COLO829 (cell line): ENCODE results near the gene RASA3.

Experiments used
- DNase-seq: peaks from one replicate; pipeline ENCODE4 v3.0.0; 2012; ENCODE audit warnings: low spot score

The RASA3 gene

GRCh38 chr13:114050536-114051450 is 81.6 kb downstream of the RASA3 start:
- no peak for DNase-seq

DNA sequence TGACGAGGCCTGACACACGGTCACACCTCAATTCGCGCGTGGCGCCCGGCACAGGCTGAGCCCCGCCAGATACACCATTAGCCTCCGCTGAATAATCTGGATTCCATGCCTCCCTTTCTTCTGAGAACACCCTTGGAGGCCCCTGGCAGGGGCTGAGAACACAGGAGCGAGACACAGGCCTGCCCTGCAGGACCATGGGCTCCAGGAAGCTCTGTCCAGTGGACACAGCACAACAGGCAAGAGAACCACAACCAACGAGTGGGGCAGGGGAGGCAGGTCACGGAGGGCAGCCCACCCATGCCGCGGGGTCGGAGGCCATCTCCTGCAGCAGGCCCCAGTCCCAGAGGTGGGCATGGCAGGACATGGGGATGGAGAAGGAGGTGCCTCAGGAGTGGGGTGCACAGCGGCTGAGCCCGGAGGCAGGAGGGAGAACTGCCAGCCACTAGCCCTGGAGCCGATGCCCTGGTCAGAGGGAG is 82.8 kb downstream of the RASA3 start:
- DNase-seq, result no peak

GRCh38 chr13:114049026-114049425 is 83.4 kb downstream of the RASA3 start:
- DNase-seq, result no peak

GRCh38 chr13:114048443-114048842 is 84.0 kb downstream of the RASA3 start:
- DNase-seq, result no peak

- DNase-seq, result no peak
Observed at GRCh38 chr13:114047358-114047881, 85.0 kb downstream of the RASA3 start.

GRCh38 chr13:114046431-114046975 is 85.9 kb downstream of the RASA3 start:
- DNase-seq, result no peak

DNA sequence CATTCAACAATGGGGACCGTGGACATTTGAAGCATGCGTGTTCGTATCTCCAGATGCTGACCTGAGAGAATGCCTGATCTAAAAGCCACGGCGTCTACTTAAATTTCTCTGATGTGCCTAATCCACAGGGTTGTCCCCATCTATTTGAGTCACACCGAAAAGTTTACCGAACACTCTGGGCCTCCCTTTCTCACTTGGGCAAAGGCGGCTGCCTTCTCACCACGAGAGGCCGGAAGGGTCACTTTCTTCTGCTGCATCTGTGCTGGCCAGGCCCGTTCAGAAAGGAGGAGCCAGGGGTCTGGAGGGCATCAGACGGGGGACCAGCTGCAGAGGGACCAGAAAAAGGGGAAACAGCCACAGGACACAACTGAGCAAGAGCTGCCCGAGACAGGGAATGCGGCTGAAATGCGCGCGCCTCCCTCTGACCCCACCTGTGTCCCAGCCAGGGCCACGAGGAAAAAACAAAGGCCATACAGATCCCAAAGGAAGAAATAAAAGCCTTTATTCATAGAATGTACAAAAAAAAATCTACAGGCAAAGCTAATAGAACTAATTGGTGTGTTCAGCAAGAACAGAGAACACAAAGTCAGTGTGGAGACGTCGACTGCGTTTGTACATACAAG is 87.2 kb downstream of the RASA3 start:
- DNase-seq, result peak; percentile 45

- DNase-seq, result no peak
Observed at GRCh38 chr13:114044486-114044885, 87.9 kb downstream of the RASA3 start.

- DNase-seq, result no peak
Observed at GRCh38 chr13:114043421-114044053, 88.9 kb downstream of the RASA3 start.

GRCh38 chr13:114042066-114042815 is 90.2 kb downstream of the RASA3 start:
- DNase-seq, result no peak

GRCh38 chr13:114041493-114041892 is 90.9 kb downstream of the RASA3 start:
- no peak for DNase-seq

GRCh38 chr13:114039471-114040141 is 92.8 kb downstream of the RASA3 start:
- DNase-seq, result no peak

GRCh38 chr13:114038900-114039299 is 93.5 kb downstream of the RASA3 start:
- DNase-seq, result no peak

- DNase-seq, result peak; percentile 51
Observed at GRCh38 chr13:114038211-114038613, 94.2 kb downstream of the RASA3 start.

DNA sequence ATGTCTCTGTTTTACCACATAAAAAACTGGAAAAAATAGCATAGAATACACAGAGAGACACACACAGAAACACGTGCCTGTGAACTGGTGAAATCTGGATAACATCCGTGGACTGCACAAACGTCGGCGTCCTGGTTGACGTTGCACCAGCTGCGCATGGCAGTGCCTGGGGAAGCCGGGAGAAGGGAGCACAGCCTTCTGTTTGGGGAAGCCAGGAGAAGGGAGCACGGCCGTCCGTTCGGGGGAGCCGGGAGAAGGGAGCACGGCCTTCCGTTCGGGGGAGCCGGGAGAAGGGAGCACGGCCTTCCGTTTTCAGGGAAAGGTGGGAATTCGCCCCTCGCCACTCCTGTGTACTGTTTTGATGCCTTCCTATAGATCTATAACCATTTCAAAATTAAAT is 94.7 kb downstream of the RASA3 start:
- DNase-seq, result no peak

- DNase-seq, result no peak
Observed at GRCh38 chr13:114035583-114036531, 96.6 kb downstream of the RASA3 start.

DNA sequence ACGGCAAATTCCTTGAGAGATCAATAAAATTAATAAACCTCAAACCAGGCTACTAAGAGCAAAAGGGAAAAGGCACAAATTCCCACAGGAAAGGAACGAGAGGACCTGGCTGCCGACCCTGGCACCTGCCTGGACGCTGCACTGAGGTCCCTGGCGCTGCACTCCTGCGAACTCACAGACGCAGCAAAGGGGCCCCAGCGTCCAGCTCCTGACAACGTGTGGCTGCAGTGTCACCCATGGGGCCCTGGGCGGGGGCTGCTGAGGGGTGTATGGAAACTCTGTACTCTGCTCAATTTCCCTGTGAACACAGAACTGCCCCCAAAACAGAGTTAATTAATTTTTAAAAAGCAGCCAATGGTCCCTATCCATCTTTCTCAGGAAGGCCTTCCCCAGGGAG is 97.2 kb downstream of the RASA3 start:
- no peak for DNase-seq

DNA sequence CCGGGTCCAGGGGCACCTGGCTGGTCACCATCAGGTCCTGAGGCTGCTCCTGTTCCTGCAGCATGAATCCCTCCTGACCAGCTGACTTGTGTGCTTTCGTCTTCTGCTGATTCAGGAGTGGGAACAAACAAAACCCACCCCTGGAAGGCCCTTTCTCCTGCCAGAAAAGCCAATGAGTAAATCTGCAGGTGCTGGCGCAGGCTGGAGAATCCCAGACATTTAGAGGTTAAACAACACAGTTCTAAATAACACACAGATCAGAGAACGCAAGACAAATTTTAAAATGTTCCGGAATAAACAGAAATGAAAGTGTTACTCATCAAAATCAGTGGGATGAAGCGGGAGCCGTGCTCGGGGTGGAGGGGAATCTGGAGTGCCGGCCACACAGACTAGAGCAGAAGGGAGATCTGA is 97.9 kb downstream of the RASA3 start:
- no peak for DNase-seq

DNA sequence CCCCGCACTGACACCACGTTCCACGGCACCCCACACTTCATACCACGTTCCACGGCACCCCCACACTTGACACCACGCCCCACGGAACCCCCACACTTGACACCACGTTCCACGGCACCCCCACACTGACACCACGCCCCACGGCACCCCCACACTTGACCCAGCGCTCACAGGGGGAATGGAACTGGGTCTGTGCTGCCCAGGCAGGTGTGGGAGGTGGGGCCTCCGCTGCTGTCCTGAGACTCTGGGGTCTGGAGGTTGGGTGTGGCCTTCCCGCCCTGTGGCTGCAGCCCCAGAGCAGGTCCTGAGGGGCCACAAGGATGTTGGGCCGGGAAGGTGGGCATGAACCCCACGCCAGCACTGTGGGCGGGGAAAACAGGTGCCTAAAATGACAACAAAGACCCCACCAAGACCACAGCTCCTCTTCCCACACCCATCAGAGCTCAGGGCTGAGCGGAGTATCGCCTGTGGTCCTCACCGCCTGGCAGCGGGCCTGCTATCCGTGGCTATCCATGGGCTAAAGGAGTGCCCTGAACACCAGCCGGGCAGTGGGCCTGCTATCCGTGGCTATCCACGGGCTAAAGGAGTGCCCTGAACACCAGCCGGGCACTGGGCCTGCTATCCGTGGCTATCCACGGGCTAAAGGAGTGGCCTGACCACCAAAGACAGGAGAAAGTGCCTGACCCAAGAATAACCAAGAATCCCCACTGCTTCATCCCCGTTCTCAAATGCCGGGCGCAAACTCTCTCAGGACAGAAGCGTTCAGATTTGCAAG is 98.7 kb downstream of the RASA3 start:
- no peak for DNase-seq
